Activated CD4-positive, alpha-beta memory T cell treated with anti-CD3 and anti-CD28 coated beads for 36 hours (primary cell): Measurements from ENCODE around the gene RAD51B. TPM values are rescaled to one million over a fixed set of nuclear protein-coding genes. Genes with fewer than 3 reads are reported as not detected.

Experiments
- CTCF ChIA-PET: fragments of 350-600 bp; sonication (Branson Sonifier 250); formaldehyde crosslinking; loops from one replicate; lab custom pipeline; 2021; ENCODE audit warnings: antibody characterized with exemption, inconsistent platforms; lab: Charles Lee
- POLR2A ChIA-PET: fragments of 350-600 bp; sonication (Branson Sonifier 250); formaldehyde crosslinking; loops from one replicate; lab custom pipeline; 2021; ENCODE audit warnings: antibody characterized with exemption; lab: Charles Lee
- DNase-seq: peaks from one replicate; pipeline ENCODE4 v3.0.0-alpha.2; 2020
- H3K27ac Mint-ChIP-seq: one replicate; pipeline ENCODE4 v1.8.0; 2021; ENCODE audit warnings: mixed read lengths
- H3K27me3 Mint-ChIP-seq: one replicate; pipeline ENCODE4 v1.8.0; 2021; ENCODE audit warnings: mixed read lengths
- H3K36me3 Mint-ChIP-seq: one replicate; pipeline ENCODE4 v1.8.0; 2021; ENCODE audit warnings: mixed read lengths
- H3K4me1 Mint-ChIP-seq: one replicate; pipeline ENCODE4 v1.8.0; 2021; ENCODE audit warnings: low read depth, mixed read lengths
- H3K4me3 Mint-ChIP-seq: one replicate; pipeline ENCODE4 v1.8.0; 2021; ENCODE audit warnings: mild to moderate bottlenecking, mixed read lengths
- H3K9me3 Mint-ChIP-seq: one replicate; pipeline ENCODE4 v1.8.0; 2021; ENCODE audit warnings: mixed read lengths
- intact Hi-C: fragments of 100-400 bp; cut with micrococcal nuclease; formaldehyde crosslinking; loops from one replicate; pipeline ENCODE4 v1.15.1; 2023
- total RNA-seq, 2 experiments: library from RNA; stranded (reverse); gene quantifications; one replicate each; pipeline ENCODE4 v1.2.3, GENCODE V29; 2021

RAD51B gene
- total RNA-seq, 2 experiments from 2014 or later = 32.3 to 34.3 TPM

GRCh38 chr14:68235011-68235410, 415.4 kb downstream of the RAD51B start:
- Mint-ChIP-seq H3K4me3 (no peak overlapping the region), H3K4me1 (peaks cover 9% of the 10 kb centered on the region), H3K27me3 (no peaks in the 10 kb centered on the region), H3K36me3 (peaks cover 3% of the 10 kb centered on the region), H3K27ac (no peak overlapping the region), H3K9me3 (no peaks in the 10 kb centered on the region)
- intact Hi-C loops = no loop called here
- no peak for DNase-seq
- ChIA-PET POLR2A (no interaction called here), CTCF (interaction anchor here (2.5 kb wide), 1 partner anchor 609 kb away, joined by 12 read pairs; no protein-coding TSS in a partner anchor)

GRCh38 chr14:68236582-68237458, 417.2 kb downstream of the RAD51B start:
- DNase-seq = no peak
- ChIA-PET POLR2A (interaction anchor here (1.4 kb wide), 1 partner anchor 579 kb away, joined by 3 read pairs; no protein-coding TSS in a partner anchor), CTCF (no interaction called here)
- Mint-ChIP-seq H3K27me3 (no peaks in the 10 kb centered on the region), H3K4me3 (no peak overlapping the region), H3K36me3 (peaks cover 3% of the 10 kb centered on the region), H3K9me3 (no peaks in the 10 kb centered on the region), H3K4me1 (no peaks in the 10 kb centered on the region), H3K27ac (no peak overlapping the region)
- intact Hi-C loops = no loop called here

GRCh38 chr14:68238551-68238950, 419.0 kb downstream of the RAD51B start:
- no peak overlapping the region for H3K27ac Mint-ChIP-seq
- H3K27me3 Mint-ChIP-seq = no peaks in the 10 kb centered on the region
- no peaks in the 10 kb centered on the region for H3K4me1 Mint-ChIP-seq
- no peak overlapping the region for H3K4me3 Mint-ChIP-seq
- peaks cover 3% of the 10 kb centered on the region for H3K36me3 Mint-ChIP-seq
- no peak for DNase-seq
- CTCF ChIA-PET = interaction anchor here (2.0 kb wide), 1 partner anchor 606 kb away, joined by 4 read pairs; no protein-coding TSS in a partner anchor
- H3K9me3 Mint-ChIP-seq = no peaks in the 10 kb centered on the region
- intact Hi-C loops = no loop called here
- POLR2A ChIA-PET = interaction anchor here (1.4 kb wide), 1 partner anchor 578 kb away, joined by 3 read pairs; no protein-coding TSS in a partner anchor

- no peak overlapping the region for H3K27ac Mint-ChIP-seq
- POLR2A ChIA-PET = no interaction called here
- peaks cover 3% of the 10 kb centered on the region for H3K36me3 Mint-ChIP-seq
- H3K27me3 Mint-ChIP-seq = no peaks in the 10 kb centered on the region
- H3K4me3 Mint-ChIP-seq = no peak overlapping the region
- intact Hi-C loops = no loop called here
- H3K9me3 Mint-ChIP-seq = no peaks in the 10 kb centered on the region
- H3K4me1 Mint-ChIP-seq = no peaks in the 10 kb centered on the region
- DNase-seq = no peak
- CTCF ChIA-PET = interaction anchor here (2.0 kb wide), 1 partner anchor 605 kb away, joined by 4 read pairs; no protein-coding TSS in a partner anchor
Measured at GRCh38 chr14:68238976-68239375, 419.4 kb downstream of the RAD51B start.

GRCh38 chr14:68239988-68240771, 420.6 kb downstream of the RAD51B start:
- H3K36me3 Mint-ChIP-seq = peaks cover 3% of the 10 kb centered on the region
- DNase-seq = no peak
- ChIA-PET POLR2A (interaction anchor here (0.6 kb wide), 1 partner anchor 238 kb away, joined by 5 read pairs; no protein-coding TSS in a partner anchor), CTCF (no interaction called here)
- H3K4me1 Mint-ChIP-seq = no peaks in the 10 kb centered on the region
- H3K9me3 Mint-ChIP-seq = no peaks in the 10 kb centered on the region
- H3K27me3 Mint-ChIP-seq = no peaks in the 10 kb centered on the region
- H3K27ac Mint-ChIP-seq = no peak overlapping the region
- no peak overlapping the region for H3K4me3 Mint-ChIP-seq
- intact Hi-C loops = no loop called here

- DNase-seq = no peak
- H3K4me3 Mint-ChIP-seq = no peak overlapping the region
- H3K36me3 Mint-ChIP-seq = no peaks in the 10 kb centered on the region
- ChIA-PET POLR2A (interaction anchor here (0.6 kb wide), 1 partner anchor 120 kb away, joined by 4 read pairs; no protein-coding TSS in a partner anchor), CTCF (interaction anchor here (1.0 to 1.4 kb wide), 3 partner anchors 308 to 602 kb away, joined by 3 to 5 read pairs (median 4); no protein-coding TSS in a partner anchor)
- no peaks in the 10 kb centered on the region for H3K4me1 Mint-ChIP-seq
- intact Hi-C loops = no loop called here
- no peaks in the 10 kb centered on the region for H3K9me3 Mint-ChIP-seq
- H3K27ac Mint-ChIP-seq = no peak overlapping the region
- no peaks in the 10 kb centered on the region for H3K27me3 Mint-ChIP-seq
Measured at GRCh38 chr14:68241862-68242487, 422.4 kb downstream of the RAD51B start.

GRCh38 chr14:68243450-68244010, 424.0 kb downstream of the RAD51B start:
- no peaks in the 10 kb centered on the region for H3K36me3 Mint-ChIP-seq
- H3K4me1 Mint-ChIP-seq = peaks cover 10% of the 10 kb centered on the region
- intact Hi-C loops = no loop called here
- POLR2A ChIA-PET = no interaction called here
- CTCF ChIA-PET = interaction anchor here (0.8 to 1.4 kb wide), 2 partner anchors 573 to 582 kb away, joined by 4 to 6 read pairs; no protein-coding TSS in a partner anchor
- no peaks in the 10 kb centered on the region for H3K27me3 Mint-ChIP-seq
- H3K27ac Mint-ChIP-seq = no peak overlapping the region
- DNase-seq = no peak
- no peak overlapping the region for H3K4me3 Mint-ChIP-seq
- H3K9me3 Mint-ChIP-seq = no peaks in the 10 kb centered on the region

- ChIA-PET CTCF (interaction anchor here (0.6 to 1.4 kb wide), 6 partner anchors 17 to 947 kb away, joined by 3 to 5 read pairs (median 4); no protein-coding TSS in a partner anchor), POLR2A (no interaction called here)
- DNase-seq = no peak
- Mint-ChIP-seq H3K4me3 (no peak overlapping the region), H3K27ac (no peak overlapping the region), H3K4me1 (peaks cover 13% of the 10 kb centered on the region), H3K27me3 (no peaks in the 10 kb centered on the region), H3K9me3 (no peaks in the 10 kb centered on the region), H3K36me3 (no peaks in the 10 kb centered on the region)
- intact Hi-C loops = no loop called here
Measured at GRCh38 chr14:68244262-68244980, 424.8 kb downstream of the RAD51B start.

- no peaks in the 10 kb centered on the region for H3K9me3 Mint-ChIP-seq
- no peaks in the 10 kb centered on the region for H3K36me3 Mint-ChIP-seq
- CTCF ChIA-PET = interaction anchor here (0.6 to 9.5 kb wide), 8 partner anchors 302 to 948 kb away, joined by 3 to 142 read pairs (median 4); no protein-coding TSS in a partner anchor
- POLR2A ChIA-PET = no interaction called here
- intact Hi-C loops = loop anchor here (5.0 kb wide), 1 partner anchor 303 kb away; no protein-coding TSS in a partner anchor
- H3K4me3 Mint-ChIP-seq = no peak overlapping the region
- no peak overlapping the region for H3K27ac Mint-ChIP-seq
- no peaks in the 10 kb centered on the region for H3K27me3 Mint-ChIP-seq
- H3K4me1 Mint-ChIP-seq = peaks cover 20% of the 10 kb centered on the region
- DNase-seq = no peak
Measured at GRCh38 chr14:68245146-68246073, 425.8 kb downstream of the RAD51B start.
